AG04450 (cell line): ENCODE data around the gene BTG3. TPM values are rescaled to one million over a fixed set of nuclear protein-coding genes. Genes with fewer than 3 reads are reported as not detected.

Experiments
- CTCF ChIA-PET: fragments of 300-600, 350-600 bp; formaldehyde crosslinking; extraction: SDS; loops from one replicate; lab custom pipeline; 2022; ENCODE audit warnings: antibody characterized with exemption, inconsistent platforms; lab: Charles Lee
- POLR2A ChIA-PET: fragments of 350-600 bp; formaldehyde crosslinking; extraction: SDS; loops from one replicate; lab custom pipeline; 2021; ENCODE audit warnings: antibody characterized with exemption, inconsistent platforms; lab: Yijun Ruan, JAX
- DNase-seq: peaks from one replicate; pipeline ENCODE4 v3.0.0-alpha.2; 2011; ENCODE audit warnings: low read depth, low spot score
- H3K27ac ChIP-seq: one replicate; pipeline ENCODE4 v1.5.1; 2012; ENCODE audit warnings: low read depth, low read length, control low read depth
- H3K27me3 ChIP-seq: one replicate; pipeline ENCODE4 v1.6.0; 2012; ENCODE audit warnings: low read length; ENCODE audit not compliant: control insufficient read depth, insufficient read depth
- H3K4me3 ChIP-seq: 2 replicates; pipeline ENCODE4 v1.5.1; 2011; ENCODE audit warnings: mild to moderate bottlenecking, low read depth, low read length, control low read depth
- H3K9me3 ChIP-seq: 2 replicates; pipeline ENCODE4 v1.5.1; 2012; ENCODE audit warnings: low read length; ENCODE audit not compliant: control insufficient read depth, insufficient read depth
- polyA minus RNA-seq: library from RNA; depleted of rRNA, polyadenylated mRNA; stranded (reverse); fragments of >200 nt; gene quantifications from 2 replicates; pipeline ENCODE4 v1.2.3, GENCODE V29; 2011; rRNA and poly(A)+ RNA removed
- polyA plus RNA-seq: library from polyadenylated mRNA; depleted of rRNA; stranded (reverse); fragments of >200 nt; gene quantifications from 2 replicates; pipeline ENCODE4 v1.2.3, GENCODE V29; 2011; rRNA removed
- TF ChIP-seq, protein P1 (sequence below): IDR thresholded peaks from 2 replicates; pipeline ENCODE4 v1.5.1; 2011; ENCODE audit warnings: low read depth, low read length, control low read depth, inconsistent platforms

The BTG3 gene, protein sequence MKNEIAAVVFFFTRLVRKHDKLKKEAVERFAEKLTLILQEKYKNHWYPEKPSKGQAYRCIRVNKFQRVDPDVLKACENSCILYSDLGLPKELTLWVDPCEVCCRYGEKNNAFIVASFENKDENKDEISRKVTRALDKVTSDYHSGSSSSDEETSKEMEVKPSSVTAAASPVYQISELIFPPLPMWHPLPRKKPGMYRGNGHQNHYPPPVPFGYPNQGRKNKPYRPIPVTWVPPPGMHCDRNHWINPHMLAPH
- polyA plus RNA-seq (47.1 and 59.0 TPM in 2 replicates), polyA minus RNA-seq (10.8 and 16.0 TPM in 2 replicates)

DNA sequence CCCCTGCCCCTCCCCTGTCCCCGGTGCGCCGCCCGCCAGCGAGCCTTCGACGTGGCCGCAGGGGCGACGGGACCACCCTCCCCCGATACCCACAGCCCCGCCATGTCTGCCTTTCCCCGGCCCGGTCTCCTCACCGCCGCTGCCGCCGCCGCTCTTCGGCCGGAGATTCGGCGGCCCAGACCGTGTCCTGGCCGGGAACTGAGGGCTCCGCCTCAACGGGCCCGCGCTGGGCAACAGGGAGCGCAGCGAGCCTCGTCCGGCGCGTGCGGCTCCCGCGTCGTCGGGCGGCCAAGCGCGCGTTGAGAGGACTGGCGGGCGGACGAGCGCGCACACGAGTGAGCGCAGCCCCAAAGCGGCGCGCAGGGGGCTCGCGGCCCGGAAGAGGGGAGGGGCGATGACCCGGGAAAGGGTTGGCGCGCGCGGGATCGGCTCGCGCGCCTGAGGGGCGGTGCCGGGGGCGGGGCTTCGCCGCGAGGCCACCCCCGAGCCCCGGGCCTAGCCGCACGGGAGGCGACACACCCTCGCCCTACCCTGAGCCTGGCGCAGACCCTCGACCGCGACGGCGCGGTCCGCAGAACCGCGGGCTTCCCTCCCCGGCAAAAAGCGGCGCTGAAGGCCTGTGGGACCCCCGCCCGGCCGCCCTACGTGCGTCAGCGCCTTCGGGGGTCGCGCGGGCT is at the start of gene BTG3:
TSS of gene BTG3 (minus strand) at position 337 of the 677 bp plus-strand sequence. CDS start 3,757 bp downstream, outside the sequence.
- ChIA-PET CTCF (interaction anchor here (1.0 to 3.7 kb wide), 3 partner anchors 225 to 313 kb away, joined by 3 to 27 read pairs (median 9); no protein-coding TSS in a partner anchor), POLR2A (no interaction called here)
- DNase-seq = peak; percentile 45
- TF ChIP-seq, protein P1, sequence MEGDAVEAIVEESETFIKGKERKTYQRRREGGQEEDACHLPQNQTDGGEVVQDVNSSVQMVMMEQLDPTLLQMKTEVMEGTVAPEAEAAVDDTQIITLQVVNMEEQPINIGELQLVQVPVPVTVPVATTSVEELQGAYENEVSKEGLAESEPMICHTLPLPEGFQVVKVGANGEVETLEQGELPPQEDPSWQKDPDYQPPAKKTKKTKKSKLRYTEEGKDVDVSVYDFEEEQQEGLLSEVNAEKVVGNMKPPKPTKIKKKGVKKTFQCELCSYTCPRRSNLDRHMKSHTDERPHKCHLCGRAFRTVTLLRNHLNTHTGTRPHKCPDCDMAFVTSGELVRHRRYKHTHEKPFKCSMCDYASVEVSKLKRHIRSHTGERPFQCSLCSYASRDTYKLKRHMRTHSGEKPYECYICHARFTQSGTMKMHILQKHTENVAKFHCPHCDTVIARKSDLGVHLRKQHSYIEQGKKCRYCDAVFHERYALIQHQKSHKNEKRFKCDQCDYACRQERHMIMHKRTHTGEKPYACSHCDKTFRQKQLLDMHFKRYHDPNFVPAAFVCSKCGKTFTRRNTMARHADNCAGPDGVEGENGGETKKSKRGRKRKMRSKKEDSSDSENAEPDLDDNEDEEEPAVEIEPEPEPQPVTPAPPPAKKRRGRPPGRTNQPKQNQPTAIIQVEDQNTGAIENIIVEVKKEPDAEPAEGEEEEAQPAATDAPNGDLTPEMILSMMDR = no peak
- H3K27me3 ChIP-seq = no peaks in the 10 kb centered on the region
- peak within 1 kb of the TSS; percentile 63 for H3K4me3 ChIP-seq
- peak within 1 kb of the TSS; percentile 86 for H3K27ac ChIP-seq
- H3K9me3 ChIP-seq = peaks cover 2% of the 10 kb centered on the region; the same call in 1 of the 2 replicates

DNA sequence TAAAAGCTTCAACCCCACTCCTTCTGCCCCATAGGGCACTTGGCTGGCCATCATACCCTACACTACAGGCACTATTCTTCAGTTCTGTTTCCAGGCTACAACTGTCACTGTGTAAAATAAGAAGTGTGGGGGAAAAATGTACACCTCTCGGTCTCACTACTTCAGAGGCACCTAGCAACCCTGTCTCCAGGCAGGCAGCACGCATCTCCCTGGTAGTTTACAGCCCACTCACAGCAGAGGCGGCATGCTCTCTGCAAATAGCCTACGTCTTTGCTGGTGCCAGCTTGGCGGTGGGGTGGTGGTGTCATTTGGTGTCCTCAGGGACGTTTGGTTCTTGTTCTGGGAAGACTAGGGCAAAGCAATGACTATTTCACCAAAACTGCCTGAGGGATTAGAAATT is 48.2 kb upstream of the BTG3 start:
- DNase-seq = no peak
- TF ChIP-seq, protein P1 = no peak
- Histone ChIP-seq H3K27me3 (no peaks in the 10 kb centered on the region), H3K9me3 (no peaks in the 10 kb centered on the region), H3K27ac (no peak overlapping the region), H3K4me3 (no peak overlapping the region)
- ChIA-PET CTCF (no interaction called here), POLR2A (no interaction called here)

DNA sequence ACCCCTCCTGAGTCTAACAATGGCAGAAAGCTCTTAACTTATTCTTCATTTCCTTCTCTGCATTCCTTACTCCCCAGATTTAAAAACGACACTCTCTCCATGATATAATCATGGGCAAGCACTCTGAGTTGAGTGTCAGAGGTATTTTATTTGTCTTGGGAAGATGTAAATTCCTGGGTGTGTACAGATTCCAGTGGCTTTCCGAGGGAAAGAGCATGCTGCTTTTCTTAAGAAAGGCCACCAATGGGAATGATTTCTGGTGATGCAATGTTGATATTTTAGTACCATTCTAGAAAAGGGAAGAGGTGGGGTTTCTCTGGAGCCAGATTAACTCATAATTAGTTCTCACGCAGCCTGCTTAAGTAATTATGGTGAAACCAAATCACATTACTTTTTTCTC is 47.8 kb upstream of the BTG3 start:
- Histone ChIP-seq H3K27me3 (no peaks in the 10 kb centered on the region), H3K9me3 (no peaks in the 10 kb centered on the region), H3K27ac (no peak overlapping the region), H3K4me3 (no peak overlapping the region)
- ChIA-PET CTCF (interaction anchor here (0.6 to 1.3 kb wide), 2 partner anchors 265 to 1911 kb away, joined by 4 read pairs; no protein-coding TSS in a partner anchor), POLR2A (no interaction called here)
- TF ChIP-seq, protein P1 = no peak
- no peak for DNase-seq

DNA sequence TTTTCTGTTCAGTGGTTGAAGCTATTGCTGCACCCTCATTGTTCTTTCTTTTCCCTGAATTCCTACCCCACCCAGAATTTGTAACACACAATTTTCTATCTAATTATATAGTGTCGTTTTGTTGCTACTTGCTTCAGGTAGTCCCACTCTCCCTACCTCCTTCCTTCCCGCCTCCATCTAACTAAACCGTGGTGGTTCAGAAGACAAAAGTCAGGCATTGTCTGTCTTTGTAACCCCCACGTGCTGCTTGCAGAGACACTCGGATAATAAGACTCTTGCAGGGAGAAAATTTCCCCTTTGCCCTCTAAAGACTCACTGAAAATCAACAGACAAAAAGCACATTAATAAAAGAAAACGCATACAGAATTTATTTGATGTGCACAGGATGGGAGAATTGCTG is 46.2 kb upstream of the BTG3 start:
- ChIA-PET POLR2A (no interaction called here), CTCF (no interaction called here)
- TF ChIP-seq, protein P1 = no peak
- no peaks in the 10 kb centered on the region for H3K27me3 ChIP-seq
- H3K27ac ChIP-seq = no peak overlapping the region
- H3K4me3 ChIP-seq = no peak overlapping the region
- no peak for DNase-seq
- H3K9me3 ChIP-seq = no peaks in the 10 kb centered on the region

DNA sequence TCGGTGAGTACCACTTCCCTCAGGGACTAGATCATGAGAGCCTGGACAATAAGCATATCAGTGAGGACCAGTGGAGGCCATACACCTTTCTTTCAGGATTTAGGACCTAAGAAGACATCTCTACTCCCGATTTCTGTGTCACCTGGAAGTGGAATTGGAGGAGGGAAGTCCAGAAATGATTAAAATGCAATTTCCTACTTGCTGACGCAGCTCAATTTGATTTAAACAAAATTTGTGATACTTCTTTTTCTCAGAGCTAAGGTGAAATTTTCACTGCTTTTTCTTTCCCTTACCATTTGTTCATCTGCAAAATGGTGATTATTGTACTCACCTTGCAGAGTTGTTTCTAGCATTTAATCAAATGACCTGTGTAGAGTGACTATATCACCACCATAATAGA is 38.8 kb upstream of the BTG3 start:
- POLR2A ChIA-PET = no interaction called here
- CTCF ChIA-PET = no interaction called here

More for the DNA sequence above, 38.8 kb upstream of the BTG3 start:
- no peak for DNase-seq
- Histone ChIP-seq H3K27me3 (no peaks in the 10 kb centered on the region), H3K4me3 (no peak overlapping the region), H3K9me3 (no peaks in the 10 kb centered on the region), H3K27ac (no peak overlapping the region)
- TF ChIP-seq, protein P1 = no peak
